Ramos (cell line): ENCODE measurements around the gene TSHZ2.
"Not testable (repeated sequence)": the region's sequence is repeated elsewhere in the genome, so short reads cannot be mapped to it uniquely, and the experiment has no call there.

Experiments
- in situ Hi-C: fragments of 300-500 bp; cut with MboI; formaldehyde crosslinking; loops from one replicate; pipeline ENCODE4 v1.14.3; 2022; ENCODE audit warnings: low sequenced_read_pairs; ENCODE audit not compliant: unreplicated experiment

The TSHZ2 gene

DNA sequence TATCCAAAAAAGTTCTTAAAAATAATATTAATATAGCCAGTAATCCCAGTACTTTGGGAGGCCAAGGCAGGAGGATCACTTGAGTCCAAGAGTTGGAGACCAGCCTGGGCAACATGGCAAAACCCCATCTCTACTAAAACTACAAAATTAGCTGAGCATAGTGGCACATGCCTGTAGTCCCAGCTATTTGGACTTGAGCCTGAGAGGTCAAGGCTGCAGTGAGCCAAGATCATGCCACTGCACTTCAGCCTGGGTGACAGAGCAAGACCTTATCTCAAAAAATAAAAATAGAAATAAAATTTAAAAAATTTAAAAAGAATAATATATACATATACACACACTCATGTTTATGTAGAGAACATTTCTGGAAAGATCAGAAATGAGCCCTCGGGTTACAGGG lies 441.7 kb downstream of the TSHZ2 start:
- in situ Hi-C loops, result loop anchor here (5.0 kb wide), 1 partner anchor 528 kb away; no protein-coding TSS in a partner anchor

DNA sequence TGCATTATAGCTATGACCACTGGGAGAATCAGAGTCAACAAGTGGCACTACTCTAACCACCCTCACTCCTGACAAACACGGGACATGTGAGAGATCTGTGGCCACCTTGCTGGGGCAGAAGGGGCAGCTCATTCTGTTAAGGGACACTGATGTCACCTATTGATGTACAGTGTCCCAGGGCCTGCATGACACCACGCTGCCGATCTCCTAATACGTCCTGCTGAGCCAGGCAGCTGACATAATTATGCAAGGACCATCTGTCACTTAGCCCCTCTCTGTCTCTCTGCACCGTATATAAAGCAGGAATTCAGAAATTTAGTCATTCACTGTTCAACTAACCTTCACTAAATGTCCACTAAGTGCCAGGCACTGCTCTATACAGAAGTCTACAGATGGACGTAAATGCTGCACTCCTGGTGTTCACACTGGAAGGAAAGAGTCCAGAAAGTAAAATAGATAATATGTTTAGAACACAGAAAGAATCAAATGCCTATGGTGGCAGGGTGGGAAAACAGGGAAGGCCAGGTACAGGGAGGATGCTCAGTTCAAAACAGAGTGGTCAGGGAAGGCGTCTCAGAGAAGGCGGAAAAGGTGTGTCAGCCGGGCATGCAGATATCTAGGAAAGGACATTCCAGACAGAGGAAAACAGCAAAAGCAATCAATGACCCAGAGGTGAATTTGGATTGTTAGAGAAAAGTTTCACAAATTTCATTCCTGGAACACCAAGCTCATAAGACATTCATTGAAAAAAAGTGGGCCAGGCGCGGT lies 447.7 kb downstream of the TSHZ2 start:
- in situ Hi-C loops, result no loop called here

DNA sequence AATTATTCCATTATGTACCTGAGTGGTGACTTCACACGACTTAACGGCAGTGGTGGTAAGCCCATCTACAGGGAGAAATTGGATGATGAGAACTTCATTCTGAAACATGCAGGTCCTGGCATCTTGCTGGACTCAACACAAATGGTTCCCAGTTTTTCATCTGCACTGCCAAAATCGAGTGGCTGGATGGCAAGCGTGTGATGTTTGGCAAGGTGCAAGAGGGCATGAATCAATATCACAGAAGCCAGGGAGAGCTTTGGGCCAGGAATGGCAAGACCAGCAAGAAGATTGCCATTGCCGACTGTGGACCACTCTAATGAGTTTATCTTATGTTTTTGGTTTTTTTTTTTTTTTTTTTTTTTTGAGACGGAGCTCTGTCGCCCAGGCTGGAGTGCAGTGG lies 449.2 kb downstream of the TSHZ2 start:
- in situ Hi-C loops, result no loop called here

DNA sequence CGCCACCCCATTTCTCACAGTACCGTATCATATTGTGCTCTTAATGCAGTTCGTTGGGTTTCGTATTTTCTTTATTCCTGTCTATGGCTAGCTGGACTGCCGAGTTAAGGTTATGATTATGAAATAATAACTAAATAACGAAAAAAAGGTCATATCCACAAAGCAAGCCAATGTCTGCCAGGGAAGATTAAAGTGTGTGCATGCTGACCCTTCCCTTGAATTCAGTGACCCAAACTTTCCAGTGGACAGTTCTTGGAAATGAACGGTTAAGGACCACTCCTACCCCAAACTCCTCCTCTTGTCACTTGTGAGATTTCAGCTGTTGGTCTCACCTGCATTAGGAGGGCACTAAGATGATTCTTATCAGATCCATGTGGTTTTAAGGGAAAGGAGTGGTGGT lies 449.9 kb downstream of the TSHZ2 start:
- in situ Hi-C loops, result no loop called here

DNA sequence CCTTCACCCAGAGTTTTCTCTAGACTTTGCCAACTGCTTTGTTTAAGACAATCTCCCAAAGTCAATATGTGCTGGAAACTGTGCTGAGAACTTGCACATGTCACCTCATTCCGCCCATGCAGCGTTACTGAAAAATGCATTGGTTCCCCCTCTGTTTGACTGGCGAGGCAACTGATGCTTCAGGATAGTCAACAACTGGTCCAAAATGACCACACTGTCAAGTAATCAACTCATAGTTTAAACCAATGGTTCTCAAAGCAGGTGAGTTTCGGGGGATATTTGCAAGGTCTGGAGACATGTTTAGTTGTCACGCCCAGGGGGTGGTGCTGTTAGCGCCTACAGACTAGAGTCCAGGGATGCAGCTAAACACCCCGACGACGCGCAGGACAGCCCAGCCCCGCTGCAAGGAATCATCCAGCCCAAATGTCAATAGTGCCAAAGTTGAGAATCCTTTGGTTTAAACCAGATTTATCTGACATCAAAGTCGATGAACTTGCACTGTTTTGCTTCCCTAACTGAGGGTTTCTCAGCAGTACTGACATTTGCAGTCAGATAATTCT lies 451.5 kb downstream of the TSHZ2 start:
- in situ Hi-C loops, result no loop called here

DNA sequence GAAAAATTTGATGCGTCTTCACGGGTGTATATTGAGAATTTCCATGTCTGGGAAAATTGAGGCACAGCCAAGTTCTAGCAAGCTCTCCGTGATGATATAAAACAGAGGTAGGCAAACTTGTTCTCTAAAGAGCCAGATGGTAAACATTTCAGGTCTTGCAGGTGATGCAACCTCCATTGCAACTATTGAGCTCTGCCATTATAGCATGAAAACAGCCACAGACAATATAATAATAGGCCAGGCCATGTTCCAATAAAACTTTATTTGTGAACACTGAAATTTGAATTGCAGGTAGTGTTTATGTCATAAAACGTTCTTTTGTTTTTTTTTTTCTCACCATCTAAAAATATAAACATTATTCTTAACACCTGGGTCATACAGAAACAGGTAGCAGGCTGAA lies 453.3 kb downstream of the TSHZ2 start:
- in situ Hi-C loops, result no loop called here

DNA sequence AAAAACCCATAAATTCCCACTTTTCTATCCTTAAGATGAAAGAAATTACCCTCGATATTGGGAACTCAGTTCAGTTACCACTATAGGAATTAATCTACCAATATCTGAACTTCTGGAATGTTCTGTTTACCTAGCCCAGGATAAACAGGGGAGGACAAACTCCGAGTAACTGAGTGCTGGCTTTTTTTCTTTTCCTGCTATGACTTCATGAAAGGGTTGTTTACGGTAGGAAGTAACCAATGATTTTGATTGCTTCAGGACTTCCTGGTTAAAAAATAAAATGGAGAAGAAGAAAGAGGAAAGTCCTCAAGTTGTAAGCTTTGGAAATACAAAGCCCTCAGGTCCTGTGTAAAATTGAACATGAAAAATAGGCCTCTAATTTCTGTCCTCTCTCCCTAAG lies 453.8 kb downstream of the TSHZ2 start:
- in situ Hi-C loops, result no loop called here

DNA sequence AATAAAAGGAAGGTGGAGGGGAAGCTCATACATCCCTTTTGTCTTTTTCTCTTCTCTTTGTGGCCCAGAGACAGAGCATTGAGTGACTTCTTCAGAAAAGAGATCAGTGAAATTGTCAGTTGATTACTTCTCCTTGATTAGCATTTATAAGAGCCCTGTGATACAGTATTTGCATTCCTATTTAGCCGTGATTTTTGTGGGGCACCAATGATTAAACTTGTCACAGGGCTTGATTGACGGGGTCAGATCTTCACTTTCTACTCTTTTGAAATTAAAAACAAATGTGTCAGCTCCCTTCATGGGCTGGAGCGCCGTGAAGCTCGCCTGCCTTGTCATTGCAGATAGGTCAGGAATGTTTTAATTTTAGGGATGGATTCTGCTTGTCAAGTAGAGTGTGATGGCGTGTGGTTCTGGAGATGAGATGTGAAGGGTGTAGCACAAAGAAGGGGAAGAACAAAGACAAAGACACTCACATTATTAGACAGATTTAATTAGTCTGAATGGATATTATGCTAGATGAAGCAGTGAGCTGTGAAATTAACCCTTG lies 454.7 kb downstream of the TSHZ2 start:
- in situ Hi-C loops, result no loop called here

DNA sequence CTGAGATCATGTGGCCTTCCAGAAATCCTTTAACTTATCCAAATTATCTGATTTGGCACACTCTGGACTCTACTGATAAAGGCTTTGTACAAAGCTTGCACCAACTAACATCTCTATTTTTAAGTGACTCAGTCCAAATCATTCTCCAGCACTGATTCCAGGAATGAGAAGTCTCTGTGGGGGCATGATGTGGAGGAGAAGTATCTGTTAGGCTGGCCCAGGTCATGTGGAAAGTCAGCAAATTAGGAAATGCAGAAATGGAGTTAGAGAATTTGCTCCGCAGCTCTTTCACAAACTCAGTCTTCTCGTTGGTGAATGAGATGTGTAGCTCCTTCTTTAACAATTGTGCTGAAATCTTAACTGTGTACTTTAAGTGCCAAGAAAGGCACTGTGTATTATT lies 455.8 kb downstream of the TSHZ2 start:
- in situ Hi-C loops, result no loop called here

DNA sequence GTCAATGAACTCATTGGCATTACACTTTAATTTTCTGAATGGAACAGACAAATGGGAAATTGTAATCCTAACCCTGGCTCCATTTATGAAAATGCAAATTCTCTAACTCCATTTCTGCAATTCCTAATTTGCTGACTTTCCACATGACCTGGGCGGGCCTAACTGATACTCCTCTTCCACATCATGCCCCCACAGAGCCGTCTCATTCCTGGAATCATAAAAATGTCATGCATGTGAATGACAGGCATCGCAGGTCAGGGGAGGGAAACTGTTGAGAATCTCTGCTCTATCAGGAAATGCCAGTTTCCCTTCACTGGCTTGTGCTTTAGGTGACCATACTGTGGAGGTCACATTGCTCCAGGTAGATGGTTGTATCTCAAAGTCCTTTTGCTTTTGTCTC lies 456.4 kb downstream of the TSHZ2 start:
- in situ Hi-C loops, result no loop called here

DNA sequence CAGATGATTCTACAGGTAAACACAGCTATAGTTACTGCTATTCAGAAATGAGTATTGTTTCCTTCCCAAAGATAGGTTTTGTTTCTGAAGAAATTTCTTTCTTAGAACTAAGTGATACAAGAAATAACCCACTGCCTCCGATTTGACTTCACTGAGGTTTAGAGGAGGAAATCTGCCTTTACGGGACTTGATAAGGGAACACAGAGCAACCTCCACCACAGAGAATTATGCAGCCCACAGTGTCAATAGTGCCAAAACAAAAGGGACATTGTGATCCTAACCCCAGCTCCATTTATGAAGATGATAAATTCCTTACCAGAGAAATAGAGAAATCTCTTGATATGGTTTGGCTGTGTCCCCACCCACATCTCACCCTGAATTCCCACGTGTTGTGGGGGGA lies 456.8 kb downstream of the TSHZ2 start:
- in situ Hi-C loops, result no loop called here

DNA sequence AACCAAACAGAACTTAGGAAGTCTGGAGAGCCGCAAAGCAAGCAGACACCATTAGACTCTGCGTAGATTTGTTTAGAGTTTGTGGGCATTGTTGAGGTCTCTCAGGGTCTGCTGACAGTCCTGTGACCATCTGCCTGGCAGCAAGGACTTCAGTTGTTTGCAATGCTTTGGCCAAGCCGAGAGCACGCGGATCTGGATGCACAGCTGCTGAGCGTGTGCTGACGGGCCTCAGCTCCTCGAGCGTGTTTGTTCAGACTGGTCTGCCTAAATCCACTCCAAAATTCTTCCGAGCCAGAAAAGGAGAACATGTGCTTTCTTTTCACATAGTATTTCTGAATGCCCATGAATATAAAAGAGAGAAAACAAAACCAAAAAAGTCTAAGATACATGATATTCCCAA lies 462.5 kb downstream of the TSHZ2 start:
- in situ Hi-C loops, result no loop called here

DNA sequence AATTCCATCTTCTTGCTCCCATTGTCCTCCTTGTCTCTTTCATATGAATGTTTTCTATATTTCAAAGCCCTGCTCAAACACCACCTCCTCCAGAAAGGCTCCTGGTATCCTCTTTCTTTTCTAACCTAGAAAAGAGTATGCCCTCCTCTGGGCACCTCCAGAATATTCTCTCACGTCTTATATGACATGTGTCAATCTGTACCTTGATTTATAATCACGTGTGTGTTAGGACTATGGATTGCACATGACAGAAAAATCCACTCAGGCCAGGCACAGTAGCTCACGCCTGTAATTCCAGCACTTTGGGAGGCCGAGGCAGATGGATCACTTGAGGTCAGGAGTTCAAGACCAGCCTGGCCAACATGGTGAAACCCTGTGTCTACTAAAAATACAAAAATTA lies 464.8 kb downstream of the TSHZ2 start:
- in situ Hi-C loops, result not testable (repeated sequence)

DNA sequence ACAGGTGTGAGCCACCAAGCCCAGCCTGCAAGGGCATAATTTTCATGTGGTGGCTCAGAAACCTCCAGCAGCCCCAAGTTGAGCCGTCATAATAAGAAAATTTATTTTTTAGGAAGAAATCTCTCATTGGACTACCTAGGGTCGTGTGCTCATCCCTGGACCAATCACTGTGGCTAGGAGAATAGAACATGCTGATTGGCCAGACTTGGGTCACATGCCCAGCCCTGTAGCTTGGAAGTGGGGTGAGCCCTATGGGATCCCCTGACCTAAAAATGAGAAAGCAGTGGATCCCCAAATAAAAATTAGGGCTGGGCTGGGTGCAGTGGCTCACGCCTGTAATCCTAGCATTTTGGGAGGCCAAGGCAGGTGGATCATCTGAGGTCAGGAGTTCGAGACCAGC lies 466.2 kb downstream of the TSHZ2 start:
- in situ Hi-C loops, result no loop called here

DNA sequence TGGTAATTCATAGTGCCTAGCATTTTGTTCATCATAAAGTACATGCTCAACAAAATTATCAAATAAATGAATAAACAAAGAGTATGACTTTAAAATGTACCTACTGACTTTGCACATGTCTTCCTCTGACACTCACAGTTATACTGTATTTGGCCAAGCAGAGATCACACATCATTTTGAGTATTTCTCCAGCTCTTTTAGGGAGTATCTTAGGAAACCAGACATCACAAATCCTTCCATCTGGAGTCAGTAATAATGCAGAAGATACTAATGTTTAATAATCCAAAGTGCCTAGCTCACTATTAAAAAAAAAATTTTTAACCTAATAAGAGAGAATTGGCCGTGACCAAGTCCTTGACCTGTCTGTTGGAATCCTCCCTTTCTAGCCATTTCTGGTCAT lies 466.9 kb downstream of the TSHZ2 start:
- in situ Hi-C loops, result no loop called here

DNA sequence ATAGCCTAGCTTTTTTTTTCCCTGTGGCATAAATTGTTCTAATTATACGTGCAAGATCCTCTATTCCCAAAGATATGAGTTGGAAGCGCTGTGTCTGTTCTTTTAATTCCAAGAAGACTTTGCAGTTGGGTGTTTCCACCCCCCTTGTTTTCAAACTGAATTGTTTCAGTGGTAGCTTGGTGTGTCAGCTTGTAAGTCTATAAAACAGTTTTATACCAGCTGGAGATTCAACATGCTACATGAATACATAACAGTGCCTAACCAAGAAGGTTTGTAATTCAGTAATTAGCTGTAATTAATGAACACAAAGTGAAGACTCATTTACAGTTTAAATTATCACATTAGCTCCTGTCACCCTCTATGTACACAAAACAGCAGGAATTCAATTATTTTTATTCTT lies 467.5 kb downstream of the TSHZ2 start:
- in situ Hi-C loops, result no loop called here

DNA sequence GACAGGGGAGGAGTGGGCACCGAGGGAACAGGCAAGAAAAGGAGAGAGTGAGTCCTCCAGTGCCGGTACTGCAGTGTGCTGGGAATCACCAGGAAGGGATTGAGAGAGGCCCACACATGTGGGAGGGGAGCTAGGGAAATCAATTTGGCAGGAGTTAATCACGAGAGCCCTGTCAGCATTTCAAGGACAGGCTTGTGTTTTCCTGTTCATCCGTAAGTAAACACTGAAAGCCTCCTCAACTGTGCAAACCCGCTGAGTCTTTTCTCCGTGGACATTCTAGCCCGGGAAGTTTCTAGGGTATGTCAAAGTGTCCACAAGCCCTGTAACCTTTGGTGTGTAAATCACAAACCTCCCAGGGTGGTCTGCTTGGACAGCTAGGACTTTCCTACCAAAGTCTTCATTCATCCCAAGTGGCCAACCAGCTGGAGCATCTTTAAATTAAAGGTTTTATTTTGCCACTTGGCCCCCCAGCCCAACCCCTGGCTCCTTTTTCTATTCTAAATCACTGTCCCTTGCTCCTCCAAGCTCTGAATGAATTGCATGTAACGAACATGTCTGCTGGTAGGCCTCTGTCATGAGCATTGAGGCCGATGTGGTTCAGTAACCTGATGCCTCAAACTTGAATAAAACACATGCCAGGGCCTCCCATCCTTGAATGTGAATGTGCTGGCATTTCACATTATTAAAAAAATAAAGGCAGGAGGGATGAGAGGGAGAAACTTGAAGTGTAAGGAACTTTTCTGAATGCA lies 472.4 kb downstream of the TSHZ2 start:
- in situ Hi-C loops, result no loop called here

DNA sequence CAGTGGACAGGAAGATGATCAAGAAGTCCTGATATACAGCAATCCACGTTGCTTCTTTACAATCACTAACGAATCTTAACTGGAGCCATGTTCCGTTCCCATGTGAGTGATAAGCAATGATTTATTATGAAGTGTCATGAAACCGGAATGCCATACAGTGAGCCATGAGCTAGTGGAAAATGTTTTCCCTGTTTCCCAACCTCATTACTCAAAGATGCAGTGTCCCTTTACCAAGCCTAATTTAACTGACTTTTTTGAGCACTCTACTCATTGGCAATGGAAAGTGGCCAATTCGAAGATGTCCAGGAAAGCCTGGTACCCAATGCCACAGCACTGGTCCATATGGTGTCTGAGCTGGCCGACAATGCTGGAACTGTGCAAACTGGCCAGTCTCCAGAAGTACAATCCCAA lies 473.2 kb downstream of the TSHZ2 start:
- in situ Hi-C loops, result no loop called here

DNA sequence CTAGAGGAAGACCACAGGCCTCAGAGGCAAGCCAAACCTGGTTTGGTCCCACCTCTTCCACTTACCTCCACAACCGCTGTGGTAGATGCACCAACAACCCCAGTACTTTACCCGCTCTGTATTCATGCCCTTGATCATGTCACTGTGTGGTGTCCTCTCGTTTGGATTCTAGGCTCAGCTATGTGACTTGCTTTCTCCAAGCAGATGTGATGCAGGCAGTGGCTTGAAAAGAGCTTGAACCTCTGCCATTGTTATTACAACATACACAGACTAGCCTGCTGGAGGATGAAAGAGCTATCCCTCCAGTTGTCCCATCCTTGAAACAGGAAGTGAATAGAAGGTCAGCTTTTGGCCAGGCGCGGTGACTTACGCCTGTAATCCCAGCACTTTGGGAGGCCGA lies 473.8 kb downstream of the TSHZ2 start:
- in situ Hi-C loops, result no loop called here

DNA sequence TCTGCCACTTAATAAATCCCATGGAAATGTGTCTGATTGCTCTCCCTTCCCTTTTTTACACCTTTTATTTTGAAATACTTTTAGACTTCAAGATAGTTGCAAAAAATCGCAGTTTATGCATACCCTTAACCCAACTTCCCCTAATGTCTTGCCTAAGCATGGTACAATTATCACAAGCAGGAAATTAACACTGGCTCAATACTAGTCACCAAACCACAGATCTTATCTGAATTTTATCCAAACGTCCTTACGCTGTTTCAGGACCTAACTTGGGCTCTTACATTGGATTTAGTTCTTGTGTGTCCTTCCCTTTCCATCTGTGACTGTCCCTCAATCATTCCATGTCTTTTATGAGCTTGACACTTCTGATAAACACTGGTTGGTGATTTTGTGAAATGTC lies 475.2 kb downstream of the TSHZ2 start:
- in situ Hi-C loops, result no loop called here

DNA sequence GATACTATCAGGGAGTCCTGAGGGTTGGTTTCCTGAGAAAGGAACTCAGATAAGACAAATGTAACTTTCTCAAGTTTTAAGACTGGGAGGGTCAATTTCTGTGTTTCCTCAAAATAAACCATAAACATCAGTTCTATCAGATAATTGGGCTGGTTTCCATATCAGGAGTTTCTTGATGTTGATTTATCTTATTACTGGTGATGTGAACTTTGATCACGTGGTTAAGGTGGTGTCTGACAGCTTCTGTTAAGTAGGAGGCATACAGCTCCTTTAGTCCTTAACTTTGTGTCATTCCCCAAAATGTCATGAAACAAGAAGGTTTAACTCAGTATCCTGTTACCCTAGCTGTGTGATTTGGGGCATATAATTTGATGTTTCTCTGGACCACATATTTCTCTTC lies 476.3 kb downstream of the TSHZ2 start:
- in situ Hi-C loops, result no loop called here
